Adipocyte (in vitro differentiated cells): ENCODE data around the gene TRIM50.

Source experiments
- DNase-seq: peaks from one replicate; pipeline ENCODE4 v3.0.0-alpha.2; 2015; ENCODE audit warnings: low read depth
- H3K27me3 ChIP-seq: replicated peaks from 2 replicates; pipeline ENCODE4 v1.7.0; 2013; ENCODE audit warnings: mild to moderate bottlenecking, low read length, moderate library complexity; ENCODE audit not compliant: control insufficient read depth, insufficient read depth
- H3K36me3 ChIP-seq: 2 replicates; pipeline ENCODE4 v1.7.0; 2013; ENCODE audit warnings: low read length, mild to moderate bottlenecking, moderate library complexity; ENCODE audit not compliant: control insufficient read depth, insufficient read depth, severe bottlenecking
- H3K4me1 ChIP-seq: 2 replicates; pipeline ENCODE4 v1.7.0; 2013; ENCODE audit warnings: mild to moderate bottlenecking, low read length, moderate library complexity; ENCODE audit not compliant: control insufficient read depth, insufficient read depth
- H3K4me3 ChIP-seq: 2 replicates; pipeline ENCODE4 v1.7.0; 2013; ENCODE audit warnings: mild to moderate bottlenecking, low read length, moderate library complexity
- H3K9ac ChIP-seq: 2 replicates; pipeline ENCODE4 v1.7.0; 2013; ENCODE audit warnings: mild to moderate bottlenecking, low read length, moderate library complexity
- H3K9me3 ChIP-seq: 2 replicates; pipeline ENCODE4 v1.7.0; 2013; ENCODE audit warnings: mild to moderate bottlenecking, low read length, moderate library complexity; ENCODE audit not compliant: control insufficient read depth

Gene TRIM50

GRCh38 chr7:73345951-73346350 lies 18.1 kb upstream of the TRIM50 start:
- Histone ChIP-seq H3K9ac (no peak overlapping the region), H3K27me3 (peaks cover 24% of the 10 kb centered on the region), H3K9me3 (peaks cover 4% of the 10 kb centered on the region), H3K4me1 (peaks cover 4% of the 10 kb centered on the region), H3K4me3 (no peak overlapping the region), H3K36me3 (no peaks in the 10 kb centered on the region)
- DNase-seq: no peak

DNA sequence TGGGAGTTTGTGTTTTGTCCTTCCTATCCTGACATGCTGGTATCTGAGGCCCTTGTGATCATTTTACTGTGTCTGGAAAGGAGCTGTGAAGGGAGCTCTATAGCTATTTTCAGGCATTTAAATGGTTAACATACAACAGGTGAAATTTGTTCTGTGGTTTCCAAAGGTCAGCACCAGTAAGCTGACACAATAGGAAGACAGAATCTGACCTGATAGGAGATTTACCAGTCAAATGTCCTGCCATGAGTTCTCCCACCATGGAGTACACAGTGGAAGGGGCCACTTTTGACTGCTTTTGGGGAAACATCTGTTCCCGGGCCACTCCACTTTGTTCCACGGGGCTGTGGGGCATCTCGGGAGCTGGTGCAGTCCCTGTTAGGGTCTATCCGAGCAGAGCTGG lies 17.7 kb upstream of the TRIM50 start:
- Histone ChIP-seq H3K27me3 (peaks cover 24% of the 10 kb centered on the region), H3K9ac (no peak overlapping the region), H3K9me3 (peaks cover 4% of the 10 kb centered on the region), H3K4me1 (peaks cover 4% of the 10 kb centered on the region), H3K36me3 (no peaks in the 10 kb centered on the region), H3K4me3 (no peak overlapping the region)
- no peak for DNase-seq

- peaks cover 4% of the 10 kb centered on the region for H3K9me3 ChIP-seq
- H3K9ac ChIP-seq: no peak overlapping the region
- no peaks in the 10 kb centered on the region for H3K36me3 ChIP-seq
- H3K27me3 ChIP-seq: peaks cover 24% of the 10 kb centered on the region
- peaks cover 4% of the 10 kb centered on the region for H3K4me1 ChIP-seq
- no peak overlapping the region for H3K4me3 ChIP-seq
- DNase-seq: no peak
Measured at GRCh38 chr7:73343671-73344380, 15.9 kb upstream of the TRIM50 start.

- peak; percentile 71 for DNase-seq
- H3K36me3 ChIP-seq: no peaks in the 10 kb centered on the region
- peaks cover 15% of the 10 kb centered on the region for H3K27me3 ChIP-seq
Measured at GRCh38 chr7:73342645-73343044, 14.8 kb upstream of the TRIM50 start.

GRCh38 chr7:73341877-73342276 lies 14.0 kb upstream of the TRIM50 start:
- DNase-seq: peak; percentile 50

More at GRCh38 chr7:73342645-73343044, 14.8 kb upstream of the TRIM50 start:
- peak overlapping the region; percentile 25 for H3K4me3 ChIP-seq
- peak overlapping the region; percentile 35 for H3K9ac ChIP-seq
- H3K9me3 ChIP-seq: no peaks in the 10 kb centered on the region
- peaks cover 4% of the 10 kb centered on the region for H3K4me1 ChIP-seq

GRCh38 chr7:73340514-73340913 lies 12.6 kb upstream of the TRIM50 start:
- H3K9me3 ChIP-seq: no peaks in the 10 kb centered on the region
- peaks cover 17% of the 10 kb centered on the region for H3K27me3 ChIP-seq
- H3K36me3 ChIP-seq: no peaks in the 10 kb centered on the region
- no peak overlapping the region for H3K4me3 ChIP-seq
- H3K9ac ChIP-seq: no peak overlapping the region
- DNase-seq: no peak
- peaks cover 4% of the 10 kb centered on the region for H3K4me1 ChIP-seq

More at GRCh38 chr7:73341877-73342276, 14.0 kb upstream of the TRIM50 start:
- Histone ChIP-seq H3K9ac (no peak overlapping the region), H3K27me3 (peaks cover 16% of the 10 kb centered on the region), H3K4me1 (peaks cover 4% of the 10 kb centered on the region), H3K4me3 (no peak overlapping the region), H3K36me3 (no peaks in the 10 kb centered on the region), H3K9me3 (no peaks in the 10 kb centered on the region)

DNA sequence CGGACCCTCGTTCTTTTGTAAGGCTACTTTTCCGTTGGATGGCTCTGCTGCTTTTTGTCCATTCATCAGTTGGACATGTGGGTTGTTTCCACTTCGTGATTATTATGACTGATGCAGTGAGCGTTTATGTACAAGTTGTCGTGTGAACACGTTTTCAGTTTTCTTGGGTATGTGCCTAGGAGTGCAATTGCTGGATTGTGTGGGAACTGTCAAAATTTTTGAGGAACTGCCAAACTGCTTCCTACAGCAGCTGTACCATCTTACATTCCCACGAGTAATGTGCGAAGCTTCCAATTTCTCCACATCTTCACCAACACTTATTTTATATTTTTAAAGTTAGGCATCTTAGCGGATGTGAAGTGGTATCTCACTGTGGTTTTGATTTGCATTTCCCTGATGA lies 10.4 kb upstream of the TRIM50 start:
- H3K4me3 ChIP-seq: no peak overlapping the region
- H3K9ac ChIP-seq: no peak overlapping the region
- no peak for DNase-seq
- H3K9me3 ChIP-seq: no peaks in the 10 kb centered on the region
- H3K36me3 ChIP-seq: no peaks in the 10 kb centered on the region
- peaks cover 30% of the 10 kb centered on the region for H3K27me3 ChIP-seq
- H3K4me1 ChIP-seq: peaks cover 4% of the 10 kb centered on the region

DNA sequence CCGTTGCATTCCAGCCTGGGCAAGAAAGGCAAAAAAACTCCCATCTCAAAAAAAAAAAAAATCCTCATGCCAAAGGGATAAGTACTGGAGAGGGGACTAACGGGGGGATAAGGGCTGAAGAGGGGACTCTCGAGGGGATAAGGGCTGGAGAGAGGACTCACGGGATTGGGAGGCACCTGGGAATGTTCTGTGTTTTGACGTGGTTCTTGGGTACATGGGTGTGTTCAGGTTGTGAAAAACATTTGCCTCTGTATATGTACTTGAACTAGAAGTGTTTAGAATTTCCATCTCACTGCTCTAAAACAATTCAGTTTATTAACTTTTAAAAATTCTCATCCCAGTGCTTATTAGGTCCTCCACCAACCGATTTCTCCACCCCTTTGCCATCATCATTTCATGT lies 4.6 kb upstream of the TRIM50 start:
- DNase-seq: no peak
- H3K9ac ChIP-seq: no peak overlapping the region
- no peaks in the 10 kb centered on the region for H3K36me3 ChIP-seq
- peaks cover 5% of the 10 kb centered on the region for H3K4me1 ChIP-seq
- H3K27me3 ChIP-seq: peaks cover 53% of the 10 kb centered on the region
- no peak overlapping the region for H3K4me3 ChIP-seq
- no peaks in the 10 kb centered on the region for H3K9me3 ChIP-seq

- no peaks in the 10 kb centered on the region for H3K36me3 ChIP-seq
Measured at GRCh38 chr7:73330772-73331171, 2.9 kb upstream of the TRIM50 start.

GRCh38 chr7:73329861-73330581 lies 2.1 kb upstream of the TRIM50 start:
- DNase-seq: peak; percentile 55
- no peak overlapping the region for H3K4me3 ChIP-seq
- H3K36me3 ChIP-seq: no peaks in the 10 kb centered on the region
- no peak overlapping the region for H3K9ac ChIP-seq
- H3K4me1 ChIP-seq: peaks cover 5% of the 10 kb centered on the region
- H3K9me3 ChIP-seq: no peaks in the 10 kb centered on the region
- peaks cover 38% of the 10 kb centered on the region for H3K27me3 ChIP-seq

More at GRCh38 chr7:73330772-73331171, 2.9 kb upstream of the TRIM50 start:
- H3K4me1 ChIP-seq: peaks cover 5% of the 10 kb centered on the region
- H3K4me3 ChIP-seq: no peak overlapping the region
- H3K27me3 ChIP-seq: peaks cover 43% of the 10 kb centered on the region
- no peaks in the 10 kb centered on the region for H3K9me3 ChIP-seq
- DNase-seq: no peak
- no peak overlapping the region for H3K9ac ChIP-seq

DNA sequence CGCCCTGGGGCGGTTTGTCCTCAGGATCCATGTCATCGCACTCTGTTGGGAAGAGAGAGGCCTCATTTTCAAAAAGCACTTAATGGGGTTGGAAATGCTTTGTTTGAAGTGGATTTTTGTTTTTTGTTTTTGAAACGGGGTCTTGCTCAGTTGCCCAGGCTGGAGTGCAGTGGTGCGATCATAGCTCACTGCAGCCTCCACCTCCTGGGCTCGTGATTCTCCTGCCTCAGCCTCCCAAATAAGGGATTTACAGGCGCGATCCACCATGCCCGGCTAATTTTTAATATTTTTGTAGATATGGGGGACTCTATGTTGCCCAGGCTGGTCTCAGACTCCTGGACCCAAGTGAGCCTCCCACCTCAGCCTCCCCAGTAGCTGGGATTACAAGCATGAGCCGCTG lies 814 bp upstream of the TRIM50 start:
- no peaks in the 10 kb centered on the region for H3K9me3 ChIP-seq
- H3K27me3 ChIP-seq: peaks cover 36% of the 10 kb centered on the region
- H3K36me3 ChIP-seq: no peaks in the 10 kb centered on the region
- no peak for DNase-seq
- H3K4me3 ChIP-seq: no peak overlapping the region
- no peak overlapping the region for H3K9ac ChIP-seq
- peaks cover 5% of the 10 kb centered on the region for H3K4me1 ChIP-seq
